GM18951 (cell line): ENCODE measurements around the gene PCP4.
"Not testable (repeated sequence)": the region's sequence is repeated elsewhere in the genome, so short reads cannot be mapped to it uniquely, and the experiment has no call there.

Source experiments
- POLR2A ChIP-seq: IDR thresholded peaks from 4 replicates; pipeline ENCODE4 v1.6.1; 2011; ENCODE audit warnings: mild to moderate bottlenecking; ENCODE audit not compliant: insufficient read length, insufficient read depth; ENCODE audit errors: extremely low read depth
- in situ Hi-C: fragments of 300-500 bp; cut with MboI; formaldehyde crosslinking; loops from one replicate; pipeline ENCODE4 v1.12.0; 2022; ENCODE audit warnings: low sequenced_read_pairs, mixed read lengths, inconsistent platforms; ENCODE audit not compliant: unreplicated experiment

The PCP4 gene

GRCh38 chr21:39882151-39882838, 15.1 kb downstream of the PCP4 start:
- no peak for TF ChIP-seq POLR2A
- in situ Hi-C loops = no loop called here

GRCh38 chr21:39882839-39883195, 15.6 kb downstream of the PCP4 start:
- in situ Hi-C loops = no loop called here

GRCh38 chr21:39885119-39885848, 18.0 kb downstream of the PCP4 start:
- TF ChIP-seq POLR2A = no peak
- in situ Hi-C loops = no loop called here

More at GRCh38 chr21:39882839-39883195, 15.6 kb downstream of the PCP4 start:
- TF ChIP-seq POLR2A = no peak

GRCh38 chr21:39888848-39889247, 21.6 kb downstream of the PCP4 start:
- TF ChIP-seq POLR2A = no peak
- in situ Hi-C loops = no loop called here

- in situ Hi-C loops = no loop called here
- TF ChIP-seq POLR2A = no peak
These were observed 23.9 kb downstream of the PCP4 start for GRCh38 chr21:39891111-39891510.

- in situ Hi-C loops = not testable (repeated sequence)
These were observed 24.6 kb downstream of the PCP4 start for GRCh38 chr21:39891863-39892262.

GRCh38 chr21:39900491-39900890, 33.3 kb downstream of the PCP4 start:
- in situ Hi-C loops = no loop called here
- no peak for TF ChIP-seq POLR2A

GRCh38 chr21:39900911-39901310, 33.7 kb downstream of the PCP4 start:
- TF ChIP-seq POLR2A = no peak

GRCh38 chr21:39902986-39903385, 35.7 kb downstream of the PCP4 start:
- no peak for TF ChIP-seq POLR2A
- in situ Hi-C loops = no loop called here

More at GRCh38 chr21:39900911-39901310, 33.7 kb downstream of the PCP4 start:
- in situ Hi-C loops = no loop called here

- in situ Hi-C loops = no loop called here
- no peak for TF ChIP-seq POLR2A
These were observed 37.2 kb downstream of the PCP4 start for GRCh38 chr21:39904457-39904856.

GRCh38 chr21:39908265-39908923, 41.2 kb downstream of the PCP4 start:
- TF ChIP-seq POLR2A = no peak
- in situ Hi-C loops = no loop called here

- TF ChIP-seq POLR2A = no peak
- in situ Hi-C loops = no loop called here
These were observed 44.3 kb downstream of the PCP4 start for GRCh38 chr21:39911286-39912199.
